HG03439 (cell line): ENCODE data around the gene SLC29A1.

Source experiments
- ATAC-seq: cut with Tn5 transposase; IDR thresholded peaks from one replicate; pipeline ENCODE4 v1.9.1; 2021; ENCODE audit warnings: mild to moderate bottlenecking, moderate library complexity; ENCODE audit not compliant: unreplicated experiment

SLC29A1 gene

GRCh38 chr6:44277763-44278162 is 54.4 kb downstream of the SLC29A1 start:
- ATAC-seq, result no peak

- ATAC-seq, result no peak
Observed at GRCh38 chr6:44278315-44278714, 54.9 kb downstream of the SLC29A1 start.

- no peak for ATAC-seq
Observed at GRCh38 chr6:44278774-44279697, 55.6 kb downstream of the SLC29A1 start.
